ENCODE measurements around the gene PHLDA3.

PHLDA3 gene

GRCh38 chr1:201460814-201461644, 8.0 kb downstream of the PHLDA3 start:
- no peak for DNase-seq

GRCh38 chr1:201459775-201460174, 9.2 kb downstream of the PHLDA3 start:
- no peak for DNase-seq

GRCh38 chr1:201459052-201459451, 9.9 kb downstream of the PHLDA3 start:
- no peak for DNase-seq

- DNase-seq, result no peak
Observed at GRCh38 chr1:201457508-201457960, 11.5 kb downstream of the PHLDA3 start.

GRCh38 chr1:201456499-201457309, 12.3 kb downstream of the PHLDA3 start:
- no peak for DNase-seq

GRCh38 chr1:201455098-201455497, 13.9 kb downstream of the PHLDA3 start:
- DNase-seq, result no peak

GRCh38 chr1:201454608-201455007, 14.4 kb downstream of the PHLDA3 start:
- no peak for DNase-seq

GRCh38 chr1:201452866-201453265, 16.1 kb downstream of the PHLDA3 start:
- no peak for DNase-seq

- DNase-seq, result no peak
Observed at GRCh38 chr1:201450721-201451291, 18.2 kb downstream of the PHLDA3 start.

- no peak for DNase-seq
Observed at GRCh38 chr1:201448990-201449389, 20.0 kb downstream of the PHLDA3 start.

- peak; percentile 55 for DNase-seq
Observed at GRCh38 chr1:201447903-201448871, 20.8 kb downstream of the PHLDA3 start.

- no peak for DNase-seq
Observed at GRCh38 chr1:201445310-201445709, 23.7 kb downstream of the PHLDA3 start.

GRCh38 chr1:201444792-201445191, 24.2 kb downstream of the PHLDA3 start:
- no peak for DNase-seq

GRCh38 chr1:201443747-201444146, 25.2 kb downstream of the PHLDA3 start:
- no peak for DNase-seq

- no peak for DNase-seq
Observed at GRCh38 chr1:201436969-201437368, 32.0 kb downstream of the PHLDA3 start.

- DNase-seq, result no peak
Observed at GRCh38 chr1:201436393-201436792, 32.6 kb downstream of the PHLDA3 start.

- no peak for DNase-seq
Observed at GRCh38 chr1:201434266-201434665, 34.7 kb downstream of the PHLDA3 start.

- DNase-seq, result no peak
Observed at GRCh38 chr1:201433609-201434008, 35.4 kb downstream of the PHLDA3 start.

GRCh38 chr1:201430776-201431175, 38.2 kb downstream of the PHLDA3 start:
- no peak for DNase-seq

- no peak for DNase-seq
Observed at GRCh38 chr1:201429736-201430501, 39.1 kb downstream of the PHLDA3 start.

- DNase-seq, result no peak
Observed at GRCh38 chr1:201427963-201428362, 41.0 kb downstream of the PHLDA3 start.
